GM12878 (cell line): ENCODE measurements around the gene PSENEN. TPM values are rescaled to one million over a fixed set of nuclear protein-coding genes. Genes with fewer than 3 reads are reported as not detected.

Source experiments
- KDM1A ChIP-seq: fragments of 200-600 bp; sonication (generic); IDR thresholded peaks from 2 replicates; pipeline ENCODE4 v1.6.1; 2016; ENCODE audit warnings: borderline replicate concordance
- TCF12 ChIP-seq: IDR thresholded peaks from 2 replicates; pipeline ENCODE4 v1.6.1; 2011; ENCODE audit warnings: low read depth, mild to moderate bottlenecking, low read length
- ZNF217 ChIP-seq: fragments of 450-650 bp; IDR thresholded peaks from 2 replicates; pipeline ENCODE4 v1.6.1; 2017; ENCODE audit warnings: antibody characterized with exemption, mild to moderate bottlenecking
- polyA plus RNA-seq, 11 experiments: library from polyadenylated mRNA; depleted of rRNA in 4 of 11; unstranded in 6 of 11; stranded (reverse) in 5 of 11; fragments of >200 nt; fragmentation: Nextera tagmentation in 4 of 11; fragmentation: Illumina TruSeq in 1 of 11; extraction: Ambion mirVana in 4 of 11; extraction: Trizol in 1 of 11; gene quantifications; 1 replicate in 1 of 11; 2 replicates in 10 of 11; pipeline versions ENCODE4 v1.2.1 to v1.2.3, GENCODE V29; 2011 to 2016; ENCODE audit warnings: inconsistent platforms in 2 of 11, missing spikeins in 2 of 11, low read depth in 1 of 11
- total RNA-seq, 4 experiments: library from RNA; depleted of rRNA in 3 of 4; stranded (reverse); fragments of >200 nt in 3 of 4; fragmentation: Illumina TruSeq in 1 of 4; extraction: Trizol in 1 of 4; gene quantifications; 2 replicates each; pipeline versions ENCODE4 v1.2.1 to v1.2.3, GENCODE V29; 2013 to 2021
- TF ChIP-seq, protein P1 (sequence below): fragments of 450-650 bp; IDR thresholded peaks from 2 replicates; pipeline ENCODE4 v1.6.1; 2017; ENCODE audit warnings: mild to moderate bottlenecking
- TF ChIP-seq, protein P2 (sequence below): fragments of 450-650 bp; IDR thresholded peaks from 2 replicates; pipeline ENCODE4 v1.6.1; 2018; ENCODE audit warnings: mild to moderate bottlenecking, low read depth, moderate library complexity; ENCODE audit not compliant: partially characterized antibody
- TF ChIP-seq, protein P3 (sequence below), 3 experiments: IDR thresholded peaks in 2 of 3; conservative IDR thresholded peaks in 1 of 3; 2 replicates each; pipeline ENCODE4 v1.5.1; 2011; ENCODE audit warnings: low read depth in 3 of 3, low read length in 3 of 3, mild to moderate bottlenecking in 3 of 3, control low read depth in 2 of 3, moderate library complexity in 2 of 3, inconsistent platforms in 1 of 3, mixed read lengths in 1 of 3; ENCODE audit not compliant: control insufficient read depth in 2 of 3, insufficient read depth in 1 of 3; ENCODE audit errors: extremely low read depth in 1 of 3
- TF ChIP-seq, protein P4 (sequence below): fragments of 450-650 bp; IDR thresholded peaks from 2 replicates; pipeline ENCODE4 v1.6.1; 2017; ENCODE audit warnings: mild to moderate bottlenecking, moderate library complexity

Gene PSENEN
- total and polyA plus RNA-seq, 10 of the 15 experiments (the other 5 are each of a cell fraction or from before 2014, with no cell fraction given) = 14.4 to 178 (median 43.5) TPM

DNA sequence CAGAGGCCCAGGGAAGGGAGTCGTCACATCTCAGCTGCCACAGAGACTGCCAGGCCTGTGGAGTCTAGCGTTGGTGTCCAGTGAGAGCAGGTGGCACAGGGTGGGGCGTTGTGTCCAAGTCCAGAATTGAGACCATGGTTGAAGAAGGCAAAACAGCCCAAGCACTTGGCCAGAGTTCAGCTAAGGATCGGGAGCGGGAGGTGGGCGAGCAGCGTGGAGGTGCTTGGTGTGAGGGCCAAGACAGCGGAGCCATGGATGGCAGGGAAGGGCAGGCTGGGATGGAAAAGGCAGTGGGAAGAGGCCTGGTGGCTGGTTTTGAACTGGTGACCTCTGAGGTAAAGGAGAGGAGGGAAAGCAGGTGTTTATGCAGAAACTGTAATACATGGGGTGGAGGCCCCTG lies 11.2 kb upstream of the PSENEN start (continued):
- TF ChIP-seq, protein P1, sequence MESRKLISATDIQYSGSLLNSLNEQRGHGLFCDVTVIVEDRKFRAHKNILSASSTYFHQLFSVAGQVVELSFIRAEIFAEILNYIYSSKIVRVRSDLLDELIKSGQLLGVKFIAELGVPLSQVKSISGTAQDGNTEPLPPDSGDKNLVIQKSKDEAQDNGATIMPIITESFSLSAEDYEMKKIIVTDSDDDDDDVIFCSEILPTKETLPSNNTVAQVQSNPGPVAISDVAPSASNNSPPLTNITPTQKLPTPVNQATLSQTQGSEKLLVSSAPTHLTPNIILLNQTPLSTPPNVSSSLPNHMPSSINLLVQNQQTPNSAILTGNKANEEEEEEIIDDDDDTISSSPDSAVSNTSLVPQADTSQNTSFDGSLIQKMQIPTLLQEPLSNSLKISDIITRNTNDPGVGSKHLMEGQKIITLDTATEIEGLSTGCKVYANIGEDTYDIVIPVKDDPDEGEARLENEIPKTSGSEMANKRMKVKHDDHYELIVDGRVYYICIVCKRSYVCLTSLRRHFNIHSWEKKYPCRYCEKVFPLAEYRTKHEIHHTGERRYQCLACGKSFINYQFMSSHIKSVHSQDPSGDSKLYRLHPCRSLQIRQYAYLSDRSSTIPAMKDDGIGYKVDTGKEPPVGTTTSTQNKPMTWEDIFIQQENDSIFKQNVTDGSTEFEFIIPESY = no peak
- TF ChIP-seq, protein P2, sequence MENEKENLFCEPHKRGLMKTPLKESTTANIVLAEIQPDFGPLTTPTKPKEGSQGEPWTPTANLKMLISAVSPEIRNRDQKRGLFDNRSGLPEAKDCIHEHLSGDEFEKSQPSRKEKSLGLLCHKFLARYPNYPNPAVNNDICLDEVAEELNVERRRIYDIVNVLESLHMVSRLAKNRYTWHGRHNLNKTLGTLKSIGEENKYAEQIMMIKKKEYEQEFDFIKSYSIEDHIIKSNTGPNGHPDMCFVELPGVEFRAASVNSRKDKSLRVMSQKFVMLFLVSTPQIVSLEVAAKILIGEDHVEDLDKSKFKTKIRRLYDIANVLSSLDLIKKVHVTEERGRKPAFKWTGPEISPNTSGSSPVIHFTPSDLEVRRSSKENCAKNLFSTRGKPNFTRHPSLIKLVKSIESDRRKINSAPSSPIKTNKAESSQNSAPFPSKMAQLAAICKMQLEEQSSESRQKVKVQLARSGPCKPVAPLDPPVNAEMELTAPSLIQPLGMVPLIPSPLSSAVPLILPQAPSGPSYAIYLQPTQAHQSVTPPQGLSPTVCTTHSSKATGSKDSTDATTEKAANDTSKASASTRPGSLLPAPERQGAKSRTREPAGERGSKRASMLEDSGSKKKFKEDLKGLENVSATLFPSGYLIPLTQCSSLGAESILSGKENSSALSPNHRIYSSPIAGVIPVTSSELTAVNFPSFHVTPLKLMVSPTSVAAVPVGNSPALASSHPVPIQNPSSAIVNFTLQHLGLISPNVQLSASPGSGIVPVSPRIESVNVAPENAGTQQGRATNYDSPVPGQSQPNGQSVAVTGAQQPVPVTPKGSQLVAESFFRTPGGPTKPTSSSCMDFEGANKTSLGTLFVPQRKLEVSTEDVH = no peak
- TF ChIP-seq, protein P3, sequence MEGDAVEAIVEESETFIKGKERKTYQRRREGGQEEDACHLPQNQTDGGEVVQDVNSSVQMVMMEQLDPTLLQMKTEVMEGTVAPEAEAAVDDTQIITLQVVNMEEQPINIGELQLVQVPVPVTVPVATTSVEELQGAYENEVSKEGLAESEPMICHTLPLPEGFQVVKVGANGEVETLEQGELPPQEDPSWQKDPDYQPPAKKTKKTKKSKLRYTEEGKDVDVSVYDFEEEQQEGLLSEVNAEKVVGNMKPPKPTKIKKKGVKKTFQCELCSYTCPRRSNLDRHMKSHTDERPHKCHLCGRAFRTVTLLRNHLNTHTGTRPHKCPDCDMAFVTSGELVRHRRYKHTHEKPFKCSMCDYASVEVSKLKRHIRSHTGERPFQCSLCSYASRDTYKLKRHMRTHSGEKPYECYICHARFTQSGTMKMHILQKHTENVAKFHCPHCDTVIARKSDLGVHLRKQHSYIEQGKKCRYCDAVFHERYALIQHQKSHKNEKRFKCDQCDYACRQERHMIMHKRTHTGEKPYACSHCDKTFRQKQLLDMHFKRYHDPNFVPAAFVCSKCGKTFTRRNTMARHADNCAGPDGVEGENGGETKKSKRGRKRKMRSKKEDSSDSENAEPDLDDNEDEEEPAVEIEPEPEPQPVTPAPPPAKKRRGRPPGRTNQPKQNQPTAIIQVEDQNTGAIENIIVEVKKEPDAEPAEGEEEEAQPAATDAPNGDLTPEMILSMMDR (IDR thresholded peaks at IDR 0.05 in 2 of 3, conservative IDR thresholded peaks at IDR 0.05 in 1 of 3; ENCODE audit: control insufficient read depth in 2 of 3, extremely low read depth in 1 of 3, insufficient read depth in 1 of 3, low read depth in 3 of 3, low read length in 3 of 3) = no peak
- TF ChIP-seq KDM1A (no peak), ZNF217 (no peak), TCF12 (no peak)
- TF ChIP-seq, protein P4, sequence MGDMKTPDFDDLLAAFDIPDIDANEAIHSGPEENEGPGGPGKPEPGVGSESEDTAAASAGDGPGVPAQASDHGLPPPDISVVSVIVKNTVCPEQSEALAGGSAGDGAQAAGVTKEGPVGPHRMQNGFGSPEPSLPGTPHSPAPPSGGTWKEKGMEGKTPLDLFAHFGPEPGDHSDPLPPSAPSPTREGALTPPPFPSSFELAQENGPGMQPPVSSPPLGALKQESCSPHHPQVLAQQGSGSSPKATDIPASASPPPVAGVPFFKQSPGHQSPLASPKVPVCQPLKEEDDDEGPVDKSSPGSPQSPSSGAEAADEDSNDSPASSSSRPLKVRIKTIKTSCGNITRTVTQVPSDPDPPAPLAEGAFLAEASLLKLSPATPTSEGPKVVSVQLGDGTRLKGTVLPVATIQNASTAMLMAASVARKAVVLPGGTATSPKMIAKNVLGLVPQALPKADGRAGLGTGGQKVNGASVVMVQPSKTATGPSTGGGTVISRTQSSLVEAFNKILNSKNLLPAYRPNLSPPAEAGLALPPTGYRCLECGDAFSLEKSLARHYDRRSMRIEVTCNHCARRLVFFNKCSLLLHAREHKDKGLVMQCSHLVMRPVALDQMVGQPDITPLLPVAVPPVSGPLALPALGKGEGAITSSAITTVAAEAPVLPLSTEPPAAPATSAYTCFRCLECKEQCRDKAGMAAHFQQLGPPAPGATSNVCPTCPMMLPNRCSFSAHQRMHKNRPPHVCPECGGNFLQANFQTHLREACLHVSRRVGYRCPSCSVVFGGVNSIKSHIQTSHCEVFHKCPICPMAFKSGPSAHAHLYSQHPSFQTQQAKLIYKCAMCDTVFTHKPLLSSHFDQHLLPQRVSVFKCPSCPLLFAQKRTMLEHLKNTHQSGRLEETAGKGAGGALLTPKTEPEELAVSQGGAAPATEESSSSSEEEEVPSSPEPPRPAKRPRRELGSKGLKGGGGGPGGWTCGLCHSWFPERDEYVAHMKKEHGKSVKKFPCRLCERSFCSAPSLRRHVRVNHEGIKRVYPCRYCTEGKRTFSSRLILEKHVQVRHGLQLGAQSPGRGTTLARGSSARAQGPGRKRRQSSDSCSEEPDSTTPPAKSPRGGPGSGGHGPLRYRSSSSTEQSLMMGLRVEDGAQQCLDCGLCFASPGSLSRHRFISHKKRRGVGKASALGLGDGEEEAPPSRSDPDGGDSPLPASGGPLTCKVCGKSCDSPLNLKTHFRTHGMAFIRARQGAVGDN = no peak
